ENCODE data around the gene TMEM116.

Gene TMEM116

DNA sequence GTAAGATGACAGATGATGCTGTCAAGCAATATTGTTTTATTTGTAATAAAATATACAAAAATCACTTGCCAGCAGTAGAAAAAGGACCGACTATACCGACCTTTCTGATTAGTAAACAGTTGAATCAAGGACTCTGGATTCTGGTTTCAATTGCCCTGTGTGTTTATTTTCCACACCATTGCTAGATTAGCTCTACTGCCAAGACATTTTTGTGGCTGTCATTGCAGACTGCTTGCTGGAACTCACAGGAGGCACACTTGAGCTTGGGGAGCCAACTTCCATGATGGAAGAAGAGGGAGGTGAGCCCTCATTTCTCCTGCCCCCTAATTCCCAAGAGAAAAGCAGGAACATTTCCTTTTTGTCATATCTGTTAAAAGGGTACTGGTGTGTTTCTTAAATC, 119.7 kb downstream of the TMEM116 start:
- DNase-seq (ENCODE audit: low read depth), result peak; percentile 5

DNA sequence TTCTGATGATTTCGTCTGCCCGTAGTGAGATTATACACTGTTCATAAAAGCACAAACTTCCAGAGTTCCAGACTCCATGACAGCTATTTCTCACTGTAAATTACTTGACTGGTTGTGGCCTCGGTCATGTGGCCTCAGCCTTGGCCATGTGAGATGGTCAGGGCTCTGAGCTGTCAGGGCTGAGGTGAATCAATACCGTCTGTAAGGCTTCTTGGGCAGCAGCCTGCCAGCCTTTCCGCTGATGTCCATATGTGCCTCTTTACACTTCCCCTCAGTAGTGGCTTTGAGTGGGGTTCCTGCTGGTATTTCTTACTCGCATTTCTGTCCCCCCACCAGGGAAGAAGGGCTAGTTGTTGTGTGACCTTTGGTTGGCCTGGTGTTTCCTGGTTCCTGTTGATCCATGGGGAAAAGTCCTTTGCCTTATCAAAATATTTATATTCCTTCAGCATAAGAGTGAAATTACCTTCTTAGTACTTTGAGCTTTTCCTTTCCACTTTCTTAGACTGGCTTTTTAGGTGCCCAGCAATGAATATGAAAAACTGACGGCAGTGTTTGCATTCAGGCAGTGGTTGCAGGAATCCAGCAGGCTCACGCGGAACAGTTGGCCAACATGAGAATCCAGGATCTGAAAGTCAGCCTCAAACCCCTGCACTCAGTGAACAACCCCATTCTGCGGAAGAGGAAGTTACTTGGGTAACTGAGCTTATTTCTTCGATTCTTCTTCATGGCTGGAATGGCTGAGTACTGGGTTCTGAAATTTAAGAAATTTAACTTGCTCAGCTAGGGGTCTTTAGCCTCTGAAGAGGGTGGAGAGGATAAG, 124.8 kb downstream of the TMEM116 start:
- no peak for DNase-seq (ENCODE audit: low read depth)

DNA sequence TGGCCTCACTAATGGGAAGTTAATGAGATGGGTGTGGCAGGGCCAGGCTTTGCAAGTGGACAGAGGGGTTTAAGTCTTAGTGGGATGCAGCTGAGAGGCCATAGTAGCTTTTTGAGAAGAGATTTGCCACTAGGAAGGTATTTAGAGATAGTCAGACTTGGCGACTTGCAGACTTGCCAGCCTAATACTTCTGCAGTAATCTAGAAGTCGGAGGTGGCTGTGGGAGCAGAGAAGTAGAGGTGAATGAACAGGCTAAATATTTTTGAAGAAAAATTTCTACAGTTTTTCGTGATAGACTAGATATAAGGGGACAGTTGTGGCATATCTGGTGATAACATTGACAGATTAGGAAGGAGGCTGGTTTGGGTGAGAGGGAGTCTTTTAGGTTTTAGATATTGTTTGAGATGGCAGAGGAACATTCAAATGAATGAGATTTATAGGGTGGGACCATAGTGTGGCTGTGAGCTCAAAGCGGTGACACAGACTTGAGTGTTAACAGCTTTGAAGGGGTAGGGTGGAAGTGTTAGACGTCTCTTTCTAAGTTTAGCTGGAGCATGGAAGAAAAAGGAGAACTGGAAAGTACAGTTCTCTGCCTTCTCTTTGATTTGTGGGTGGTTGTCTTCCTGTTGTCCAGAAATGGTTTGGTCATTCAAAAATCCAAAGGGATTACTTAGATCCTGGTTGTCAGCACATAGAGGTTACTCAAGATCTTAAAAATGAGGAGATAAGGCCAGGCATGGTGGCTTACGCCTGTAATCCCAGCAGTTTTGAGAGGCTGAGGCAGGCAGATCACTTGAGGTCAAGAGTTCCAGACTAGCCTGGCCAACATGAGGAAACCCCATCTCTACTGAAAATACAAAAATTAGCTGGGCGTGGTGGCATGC, 126.1 kb downstream of the TMEM116 start:
- DNase-seq (ENCODE audit: low read depth), result no peak

DNA sequence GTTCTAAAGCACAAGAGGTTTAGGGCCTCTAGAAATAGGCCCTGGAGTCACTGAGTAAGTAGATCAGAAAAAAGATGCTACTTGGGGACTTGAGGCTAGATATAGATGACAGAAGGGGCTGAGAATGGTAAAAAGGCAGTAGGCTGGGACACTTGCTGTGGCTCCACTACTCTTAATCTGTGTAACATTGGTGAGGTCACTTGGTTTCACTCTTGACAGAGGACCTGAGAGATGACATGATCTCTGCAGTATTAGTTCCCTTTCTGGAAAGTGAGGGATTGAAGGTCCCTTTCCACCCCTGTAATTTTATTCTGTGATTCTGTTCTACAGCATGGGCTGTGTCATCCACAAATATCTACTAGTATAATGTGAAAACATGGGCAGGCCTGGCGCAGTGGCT, 131.2 kb downstream of the TMEM116 start:
- no peak for DNase-seq (ENCODE audit: low read depth)
